Stimulated activated CD4-positive, alpha-beta T cell treated with anti-CD3 and anti-CD28 coated beads, Interleukin-15, amount 100 ng/mL, for 1 hour (primary cell): ENCODE results near the gene SCARF2.

Experiments
- DNase-seq, 2 donors: peaks; one replicate each; pipeline ENCODE4 v3.0.0-alpha.2; 2020; ENCODE audit warnings: low read depth in 1 of 2, low spot score in 1 of 2

SCARF2 gene

DNA sequence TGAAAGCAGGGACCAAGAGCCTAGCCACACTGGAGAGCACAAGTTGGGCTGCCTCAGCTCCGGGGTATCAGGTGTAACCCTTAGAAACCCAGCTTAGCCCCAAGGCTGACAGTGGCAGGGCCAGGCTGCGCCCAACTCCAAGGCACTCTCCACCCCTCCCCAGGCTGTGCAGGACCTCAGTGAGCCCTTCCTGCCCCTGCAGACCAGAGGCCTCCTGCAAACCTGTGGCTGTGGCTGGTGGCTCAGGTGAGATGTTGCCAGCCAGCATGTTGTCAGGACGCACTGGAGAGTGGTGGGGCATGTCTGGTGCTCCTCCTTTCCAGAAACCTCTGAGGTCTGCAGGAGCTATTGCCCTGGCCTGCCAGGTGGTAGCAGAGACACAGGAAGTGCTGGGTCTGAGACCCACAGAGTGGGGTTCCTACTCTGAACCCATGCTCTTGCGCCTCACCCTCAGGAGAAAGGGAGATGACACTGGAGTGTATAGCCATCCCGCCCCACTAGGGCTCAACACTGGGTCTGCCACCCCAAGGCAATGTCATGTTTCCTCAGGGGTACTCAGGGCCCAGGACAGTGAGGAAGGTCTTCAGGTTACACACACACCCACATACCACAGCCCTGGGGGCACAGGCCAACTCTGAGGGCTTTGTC, 2.4 kb upstream of the SCARF2 start:
- no peak for DNase-seq

DNA sequence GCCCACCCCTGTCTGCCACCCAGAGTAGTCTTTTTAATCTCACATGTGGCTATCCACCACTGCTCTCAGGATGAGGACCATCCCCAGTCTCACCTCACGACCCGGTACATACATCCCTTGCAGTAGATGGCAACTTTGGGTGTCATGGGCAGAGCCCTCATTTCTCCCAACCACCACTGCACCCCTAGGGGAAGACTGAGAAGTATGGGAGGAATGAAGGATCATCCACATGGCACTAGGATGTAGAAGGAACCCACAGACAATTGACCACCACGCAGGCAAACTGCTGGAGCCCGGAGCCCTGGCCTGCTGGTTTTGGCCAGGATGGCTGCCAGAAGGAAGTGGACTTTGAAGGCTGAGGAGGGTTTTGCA, 1.9 kb upstream of the SCARF2 start:
- DNase-seq: no peak

DNA sequence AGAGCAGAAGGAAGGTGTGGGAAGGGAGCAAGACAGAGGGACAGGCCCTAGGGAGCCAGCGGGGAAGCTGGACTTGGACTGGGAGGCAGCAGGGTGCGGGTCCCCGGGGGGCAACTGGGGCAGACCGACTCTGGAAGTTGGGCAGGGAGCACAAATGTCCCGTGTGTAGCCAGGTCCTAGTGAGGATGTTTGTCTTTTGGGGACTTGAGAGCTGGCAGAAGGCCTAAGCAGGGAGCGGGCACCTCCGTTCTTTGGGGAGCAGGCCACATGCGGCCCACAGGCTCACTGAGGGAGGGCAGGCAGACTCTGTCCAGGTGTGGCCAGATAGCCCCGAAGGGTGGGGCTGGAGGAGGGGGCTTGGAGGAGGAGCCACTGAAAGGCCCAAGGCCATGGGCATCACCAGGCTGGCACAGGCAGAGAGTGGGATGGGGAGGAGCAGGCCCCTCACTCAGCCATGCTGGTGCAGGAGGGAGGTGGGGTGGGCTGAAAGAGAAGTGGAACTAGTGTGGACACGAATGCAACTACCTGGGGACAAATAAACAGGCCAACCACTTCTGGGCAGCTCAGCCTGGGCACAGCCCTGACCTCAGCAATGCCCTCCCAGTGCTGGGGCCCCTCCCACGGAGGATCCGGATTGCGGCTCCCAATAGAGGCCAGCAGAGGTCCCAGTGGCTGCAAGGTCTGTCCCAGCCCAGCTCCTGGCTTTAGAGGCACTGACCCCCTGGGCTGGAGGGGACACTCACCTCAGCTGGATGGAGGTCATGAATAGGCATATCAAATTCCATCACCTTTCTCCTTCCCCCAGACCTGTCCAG, 1.3 kb upstream of the SCARF2 start:
- DNase-seq: no peak

DNA sequence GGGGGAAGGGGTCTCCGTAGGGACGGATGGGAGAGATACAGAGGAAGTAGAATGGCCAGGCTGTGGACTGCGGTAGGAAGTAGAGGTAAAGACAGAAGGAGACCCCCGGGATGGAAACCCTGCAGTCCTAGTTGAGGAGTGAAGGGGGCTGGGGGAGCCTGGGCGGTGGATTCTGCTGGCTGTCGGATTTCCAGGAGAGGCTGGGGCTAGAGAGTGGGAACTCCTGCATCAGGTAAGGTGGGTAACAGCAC, 727 bp upstream of the SCARF2 start:
- DNase-seq: no peak

DNA sequence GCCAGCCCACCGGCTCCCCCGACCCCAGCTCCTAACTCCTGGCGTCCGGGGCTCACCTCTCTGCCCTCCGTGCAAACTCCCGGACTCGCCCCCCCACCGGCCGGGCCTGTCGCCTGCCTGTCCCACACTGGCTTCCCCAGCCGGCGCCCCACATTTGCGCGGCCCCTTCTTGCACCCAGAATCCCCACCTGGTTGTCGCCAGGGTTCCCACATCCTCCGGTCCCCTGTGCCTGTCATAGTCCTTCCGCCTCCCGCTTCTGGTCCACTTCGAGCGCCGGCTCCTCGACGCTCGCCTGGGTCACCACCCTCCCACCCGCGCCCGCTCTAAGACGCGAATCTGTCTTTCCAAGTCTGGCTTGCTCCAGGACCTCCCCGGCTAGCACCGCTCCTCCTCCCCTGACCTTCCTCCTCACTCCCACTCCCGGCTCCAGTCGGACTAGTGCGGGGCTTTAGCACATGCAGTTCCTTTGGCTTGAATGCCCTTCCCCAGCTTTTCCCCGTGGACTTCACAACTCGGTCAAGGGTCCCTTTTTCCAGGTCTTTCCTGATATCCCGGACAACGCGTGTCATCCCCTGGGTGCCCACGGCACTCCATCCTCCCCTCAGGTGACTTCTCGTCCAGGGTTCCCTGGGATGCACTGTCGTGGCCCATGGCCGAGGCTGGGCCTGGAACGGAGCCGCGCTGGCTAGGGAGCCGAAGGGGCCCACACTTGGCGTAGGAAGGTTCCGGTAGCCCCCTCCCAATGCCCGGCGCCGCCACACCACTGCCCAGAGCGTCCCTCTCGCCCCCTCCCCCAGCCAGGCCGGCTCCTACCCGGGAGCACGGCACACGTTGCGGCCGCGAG, 635 bp downstream of the SCARF2 start:
- no peak for DNase-seq

DNA sequence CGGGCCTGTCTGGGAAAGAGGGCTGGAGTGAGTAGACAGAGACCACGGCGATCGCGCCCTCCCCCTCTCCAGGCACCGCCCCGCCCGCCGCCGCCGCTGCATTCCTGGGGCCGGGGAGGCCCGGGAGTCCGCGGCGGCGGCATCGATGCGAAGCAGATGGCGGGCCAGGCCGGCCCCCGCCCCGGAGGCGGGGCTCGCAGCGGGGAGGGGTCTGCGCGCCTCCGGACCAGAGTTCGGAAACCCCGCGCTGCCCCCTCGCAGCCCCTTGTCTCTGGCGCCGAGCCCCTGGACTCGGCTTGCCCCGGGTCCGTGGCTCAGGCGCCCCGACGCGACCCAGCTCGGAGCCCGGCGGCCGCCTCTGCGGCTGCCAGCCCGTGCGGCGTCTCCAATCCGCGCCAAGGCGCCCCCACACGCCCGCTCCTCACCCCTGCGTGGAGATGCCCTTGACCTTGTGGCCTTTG, 1.3 kb downstream of the SCARF2 start:
- DNase-seq: no peak

DNA sequence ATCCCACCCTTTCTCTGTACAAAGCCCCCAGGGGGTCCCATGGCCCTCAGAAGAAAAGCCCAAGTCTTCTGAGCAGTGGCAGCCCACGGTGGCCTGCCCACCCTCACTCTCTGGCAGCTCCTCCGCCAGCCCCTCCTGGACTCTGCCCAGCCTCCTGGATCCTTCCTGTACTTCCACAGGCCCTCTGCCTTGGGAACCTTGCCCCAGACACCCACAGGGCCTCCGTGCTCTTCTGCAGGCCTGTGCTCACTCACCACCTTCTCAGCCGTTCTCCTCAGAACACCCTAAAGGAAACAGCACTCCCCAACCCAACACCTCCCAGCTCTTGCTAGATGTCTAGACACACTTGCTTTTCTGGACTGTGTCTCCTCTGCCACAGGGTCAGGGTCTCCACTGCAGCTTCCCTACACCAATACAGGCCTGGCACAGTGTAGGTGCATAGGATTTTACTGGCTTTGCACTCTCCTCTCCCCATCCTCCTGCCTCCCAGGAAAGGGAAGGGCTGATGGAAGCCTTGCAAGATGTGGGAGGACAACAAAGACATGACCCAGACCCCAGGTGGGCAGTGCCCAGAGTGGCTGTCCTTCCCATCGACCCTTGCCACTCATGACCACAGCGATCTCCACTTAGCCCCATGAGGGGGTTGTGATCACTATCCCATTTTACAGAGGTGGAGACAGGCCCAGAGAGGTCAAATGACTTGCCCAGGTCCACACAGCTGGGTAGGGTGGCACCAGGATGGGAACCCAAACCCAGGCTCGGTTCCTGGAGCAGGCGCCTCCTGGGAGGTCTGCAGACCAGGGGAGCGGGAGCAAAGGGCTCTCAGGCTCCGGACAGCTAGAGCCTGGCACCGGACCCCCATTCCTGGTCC, 2.0 kb downstream of the SCARF2 start:
- no peak for DNase-seq

DNA sequence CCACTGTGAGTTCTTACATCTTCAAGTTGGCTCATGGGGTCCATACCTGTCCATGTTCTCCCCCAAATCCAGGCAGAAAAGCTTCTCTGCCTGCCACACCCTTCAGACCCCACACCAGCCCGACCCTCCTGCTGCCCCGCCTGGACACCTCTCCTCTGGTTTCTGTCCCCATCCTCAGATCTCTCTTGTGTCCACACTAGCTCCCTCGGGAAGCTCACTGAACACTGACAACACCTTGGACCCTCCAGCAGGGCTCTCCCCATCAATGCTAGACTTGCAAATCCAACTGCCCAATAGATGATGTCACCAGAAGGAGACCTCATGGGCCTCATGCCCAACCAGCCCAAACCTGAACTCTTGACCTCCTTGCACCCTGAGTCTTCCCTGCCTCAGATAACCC, 2.9 kb downstream of the SCARF2 start:
- no peak for DNase-seq

DNA sequence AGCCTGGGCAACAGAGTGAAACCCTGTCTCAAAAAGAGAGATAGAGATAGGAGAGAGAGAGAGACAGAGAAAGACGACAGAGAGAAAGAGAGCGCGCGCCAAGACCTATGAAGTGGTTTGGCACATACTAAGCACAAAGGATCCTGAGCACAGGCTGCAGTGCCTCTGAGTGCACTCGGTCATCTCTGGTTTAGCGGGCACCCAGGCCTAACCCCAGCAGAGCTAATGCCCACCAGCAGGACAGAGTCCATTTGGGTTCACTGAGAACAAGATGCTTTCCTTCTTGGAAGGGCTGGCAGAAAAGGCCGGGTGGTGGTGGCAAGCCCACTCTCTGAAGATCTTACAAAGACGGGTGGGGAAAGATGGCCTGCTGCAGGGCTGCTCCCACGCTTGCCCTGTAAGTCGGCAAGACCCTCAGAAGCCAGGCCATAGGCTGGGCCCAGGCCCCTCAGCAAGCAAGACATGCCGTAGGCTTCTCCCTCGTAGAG, 3.3 kb downstream of the SCARF2 start:
- DNase-seq: no peak

DNA sequence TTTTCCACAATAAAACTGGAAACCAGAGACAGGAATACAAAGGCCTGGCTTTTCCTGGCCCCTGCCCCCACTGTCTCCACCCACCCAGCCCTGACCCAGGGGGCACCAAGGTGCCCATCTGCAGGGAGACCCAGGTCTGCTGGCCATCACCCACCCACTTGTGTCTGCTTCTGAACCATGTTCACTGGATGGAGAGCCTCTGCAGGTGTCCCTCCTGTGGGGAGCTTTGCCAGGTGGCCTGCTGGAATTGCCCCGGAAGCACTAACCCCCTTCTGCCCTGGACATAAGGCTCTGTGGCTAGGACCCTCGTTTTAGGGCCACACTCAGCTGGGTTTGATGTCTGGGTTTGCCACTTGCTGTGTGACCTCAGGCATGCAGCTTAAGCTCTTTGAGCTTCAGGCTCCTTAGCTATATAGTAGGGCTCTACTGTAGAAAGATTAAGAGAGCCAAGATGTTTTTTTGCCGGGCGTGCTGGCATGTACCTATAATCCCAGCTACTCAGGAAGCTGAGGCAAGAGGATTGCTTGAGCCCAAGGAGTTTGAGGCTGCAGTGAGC, 3.9 kb downstream of the SCARF2 start:
- no peak for DNase-seq

DNA sequence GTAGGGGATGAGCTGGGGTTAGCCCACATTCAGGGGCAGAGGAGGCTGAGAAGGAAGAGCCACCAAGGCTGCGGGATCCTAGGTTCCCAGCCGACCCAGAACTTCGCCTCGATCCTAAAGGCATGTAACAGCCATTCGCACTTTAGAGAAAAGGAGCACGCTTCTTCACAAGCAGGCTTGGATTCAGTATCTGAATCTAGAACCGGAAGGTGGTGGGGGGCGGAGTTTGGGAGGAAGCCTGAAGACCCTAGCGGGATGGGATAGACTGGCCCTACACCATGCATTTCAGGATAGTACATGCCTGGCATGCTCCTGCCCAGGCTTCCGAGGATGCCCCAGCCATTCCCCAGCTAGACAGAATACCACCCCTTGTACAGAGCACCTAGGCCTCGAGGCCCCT, 4.4 kb downstream of the SCARF2 start:
- no peak for DNase-seq

DNA sequence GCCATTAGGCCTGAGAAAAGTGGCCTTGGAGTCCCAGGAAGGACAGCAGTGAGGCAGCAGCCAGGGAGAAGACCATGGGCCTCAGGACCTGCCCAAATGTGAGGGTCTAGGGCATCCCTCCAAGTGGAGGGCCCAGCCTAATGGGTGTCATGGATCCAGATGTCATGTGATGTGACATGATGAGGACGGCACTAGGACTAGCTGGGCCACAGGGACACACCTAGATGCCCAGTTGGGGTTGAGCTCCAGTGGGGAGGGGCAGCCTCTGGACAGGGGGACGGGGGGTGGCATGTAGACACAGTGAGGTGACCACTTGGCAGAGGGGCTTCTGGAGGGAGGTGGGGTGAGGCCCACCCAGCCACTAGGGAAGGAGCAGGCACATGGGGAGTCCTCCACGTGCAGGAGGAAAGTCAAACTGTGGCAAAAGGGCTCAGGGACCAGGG, 5.4 kb downstream of the SCARF2 start:
- DNase-seq: no peak

DNA sequence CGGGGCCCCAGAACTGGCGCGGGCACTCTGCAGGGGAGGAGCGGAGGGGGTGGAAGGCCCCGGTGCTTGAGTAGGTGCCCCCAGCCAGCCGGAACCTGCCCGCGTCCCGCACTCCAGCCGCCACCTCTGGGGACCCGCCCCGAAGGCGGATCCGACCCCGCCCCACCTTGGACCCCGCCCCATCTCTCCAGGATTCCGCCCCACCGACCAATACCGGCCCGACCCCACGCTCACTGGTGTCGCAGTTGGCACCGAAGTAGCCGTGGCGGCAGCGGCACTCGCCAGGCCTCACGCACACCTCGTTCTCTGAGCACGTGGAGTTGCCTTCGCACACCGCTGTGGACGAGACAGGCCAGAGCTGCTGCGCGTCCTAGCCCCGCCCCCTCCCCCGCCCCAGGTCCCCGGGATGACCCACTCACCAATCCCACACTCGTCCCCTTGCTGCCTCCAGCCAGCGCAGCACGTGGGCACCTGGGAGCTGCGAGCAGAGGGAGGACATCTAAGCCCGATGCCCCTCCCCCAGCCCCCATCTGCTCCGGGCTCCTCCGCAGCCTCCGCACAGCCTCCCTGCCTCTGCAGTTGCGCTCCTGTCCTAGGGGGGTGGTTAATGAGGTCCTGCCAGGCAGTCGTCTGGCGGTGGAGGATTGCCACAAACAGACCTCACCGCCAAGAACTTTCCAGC, 6.0 kb downstream of the SCARF2 start:
- no peak for DNase-seq

DNA sequence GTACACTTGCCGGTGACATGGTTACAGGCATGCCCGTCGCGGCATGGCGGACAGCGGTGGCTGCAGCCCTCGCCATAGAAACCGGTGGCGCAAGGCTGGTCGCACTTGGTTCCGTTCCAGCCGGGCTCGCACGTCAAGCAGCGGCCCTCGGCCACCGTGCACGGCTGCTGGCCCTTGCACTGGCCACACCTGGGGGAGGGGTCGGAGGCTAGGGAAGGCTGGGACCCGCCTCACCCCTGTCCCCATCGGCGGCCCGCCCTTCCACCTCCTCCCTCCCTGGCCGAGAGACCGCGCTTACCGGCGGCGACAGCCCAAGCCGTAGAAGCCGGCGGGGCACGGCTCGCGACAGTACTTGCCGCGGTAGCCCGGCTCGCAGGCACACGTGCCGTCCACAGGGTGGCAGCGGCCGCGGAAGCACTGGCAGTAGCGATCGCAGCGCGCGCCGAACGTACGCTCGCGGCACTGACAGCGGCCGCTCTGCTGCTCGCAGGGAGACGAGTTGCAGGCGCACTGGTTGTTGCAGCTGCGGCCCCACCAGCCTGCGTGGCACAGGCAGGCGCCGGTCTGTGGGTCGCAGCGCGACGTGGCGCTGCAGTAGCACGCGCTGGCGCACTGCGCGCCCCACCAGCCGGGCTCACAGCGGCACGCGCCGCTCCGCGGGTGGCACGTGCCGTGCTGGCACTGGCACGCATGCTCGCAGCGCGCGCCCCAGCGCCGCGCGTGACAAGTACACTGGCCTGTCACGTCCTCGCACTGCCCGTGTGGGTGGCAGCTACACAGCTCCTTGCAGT, 6.7 kb downstream of the SCARF2 start:
- peak; percentile 31 to 49 for DNase-seq

DNA sequence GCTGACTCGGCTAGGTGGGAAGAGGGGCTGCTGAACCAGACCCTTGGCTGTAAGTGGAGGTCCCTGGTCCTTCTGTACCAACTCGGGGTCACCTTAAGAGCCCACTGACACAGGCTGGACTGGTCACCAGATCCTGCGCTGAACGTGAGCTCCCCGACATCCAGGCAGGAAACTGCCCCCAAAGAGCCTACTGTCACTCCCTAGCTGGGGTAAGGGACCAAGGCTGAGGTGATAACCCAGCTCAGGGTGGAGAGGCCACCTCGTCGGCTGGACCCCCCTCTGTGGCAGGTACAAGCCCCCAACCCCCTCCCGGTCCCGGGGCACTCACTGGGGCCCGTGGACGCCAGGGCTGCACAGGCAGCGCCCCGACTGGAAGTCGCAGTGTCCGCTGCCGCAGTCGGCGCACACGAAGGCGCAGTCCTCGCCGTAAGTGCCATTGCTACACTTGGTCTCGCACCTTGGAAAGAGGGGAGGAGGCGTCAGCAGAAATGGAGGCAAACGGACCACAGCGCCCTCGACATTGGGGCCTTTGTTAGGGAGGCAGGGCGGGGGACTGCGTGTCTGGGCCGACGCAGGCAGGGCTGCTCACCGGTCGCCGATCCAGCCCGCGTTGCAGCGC, 7.4 kb downstream of the SCARF2 start:
- no peak for DNase-seq

DNA sequence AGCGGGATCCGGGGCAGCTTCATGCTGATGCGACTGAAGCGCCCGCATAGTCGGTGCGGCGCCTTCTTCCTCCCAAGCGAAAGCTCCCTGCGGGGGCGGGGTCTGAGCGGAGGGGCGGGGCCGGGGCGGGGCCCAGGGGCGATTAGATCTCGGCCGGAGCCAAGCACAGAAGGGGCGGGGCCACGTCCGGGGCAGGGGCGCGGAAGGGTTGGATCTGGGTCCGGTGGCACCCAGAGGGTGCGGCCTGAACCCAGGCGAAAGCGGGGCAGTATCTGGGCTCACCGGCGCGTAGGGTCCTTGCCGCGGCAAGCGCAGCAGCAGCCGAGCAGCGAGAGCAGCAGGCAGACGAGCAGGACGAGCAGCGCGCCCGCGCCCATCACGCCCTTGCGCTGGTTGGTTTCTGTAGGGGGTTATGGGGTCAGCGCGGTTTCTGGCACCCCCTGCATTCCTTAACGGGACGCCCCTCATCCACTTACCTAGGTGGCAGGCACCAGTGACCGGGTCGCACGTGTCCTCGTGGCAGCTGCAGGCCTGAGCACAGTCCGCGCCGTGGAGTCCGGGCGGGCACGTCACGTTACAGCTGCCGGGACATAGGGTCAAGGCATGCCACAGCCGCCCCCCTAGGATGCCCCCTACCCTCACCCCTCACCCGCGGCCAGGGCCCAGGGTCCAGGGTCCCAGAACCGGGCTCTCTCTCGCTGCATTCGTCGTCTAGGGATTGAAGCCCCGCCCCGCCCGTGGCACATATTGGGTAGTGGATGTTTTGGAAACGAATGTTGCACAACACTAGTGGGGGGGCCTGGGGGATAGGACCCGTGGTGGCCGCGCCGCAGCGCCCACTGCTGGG, 8.1 kb downstream of the SCARF2 start:
- DNase-seq: peak; percentile 64 to 72

DNA sequence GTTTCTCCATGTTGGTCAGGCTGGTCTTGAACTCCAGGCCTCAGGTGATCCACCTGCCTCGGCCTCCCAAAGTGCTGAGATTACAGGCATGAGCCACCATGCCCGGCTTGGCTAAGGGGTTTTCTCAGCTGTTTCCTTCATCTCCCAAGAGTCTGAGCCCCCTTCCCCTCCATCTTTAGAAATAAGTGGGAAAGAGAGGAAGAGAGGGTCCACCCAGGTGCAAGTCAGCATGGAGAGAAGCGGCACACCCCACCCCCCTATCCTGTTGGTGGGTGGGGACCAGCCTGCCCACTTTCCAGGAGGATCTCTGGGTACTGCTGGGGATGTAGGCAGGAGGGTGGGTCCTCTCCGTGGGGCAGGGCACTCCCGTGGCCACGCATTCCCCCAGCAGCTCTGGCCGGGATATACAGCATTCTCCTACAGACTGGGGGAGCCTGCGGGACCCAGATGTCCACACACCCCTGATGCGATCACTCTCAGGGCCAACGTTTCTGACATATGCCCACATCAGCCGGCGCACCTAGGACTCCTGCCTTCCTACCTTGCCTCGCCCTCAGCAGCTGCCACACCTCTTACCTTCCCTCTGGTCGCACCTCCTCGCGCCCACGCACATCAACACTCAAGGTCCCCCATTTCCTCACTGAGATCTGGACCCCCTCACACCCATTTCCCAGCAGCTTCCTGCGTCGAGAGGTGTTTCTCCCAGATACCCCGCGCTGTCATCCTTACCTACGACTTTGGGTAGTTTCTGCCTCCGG, 8.9 kb downstream of the SCARF2 start:
- no peak for DNase-seq
